ENCODE results near the gene VIPR2.
"Not testable (repeated sequence)": the region's sequence is repeated elsewhere in the genome, so short reads cannot be mapped to it uniquely, and the experiment has no call there.

Gene VIPR2

DNA sequence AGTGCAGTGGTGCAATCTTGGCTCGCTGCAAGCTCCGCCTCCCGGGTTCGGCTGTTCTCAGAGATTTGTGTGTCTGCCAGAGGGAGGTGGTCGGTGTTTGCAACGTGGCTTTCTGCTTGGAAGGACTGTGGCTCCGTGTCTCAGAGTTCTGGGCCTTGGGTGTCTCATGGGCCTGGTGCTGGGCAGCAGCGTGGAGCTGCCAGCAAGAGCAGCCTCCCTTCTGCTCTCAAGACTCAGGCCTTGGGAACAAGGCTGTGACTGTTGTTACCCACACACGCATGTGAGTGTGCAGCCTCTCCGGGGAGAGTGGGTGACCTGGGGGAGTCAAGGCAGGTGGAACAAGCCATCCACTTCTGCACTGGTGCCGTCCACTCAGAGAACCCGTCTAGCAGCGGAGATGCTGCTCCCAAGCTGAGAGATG is 52.0 kb downstream of the VIPR2 start:
- Mint-ChIP-seq H3K27ac (ENCODE audit: low read depth) (no peak overlapping the region), H3K36me3 (ENCODE audit: insufficient read depth) (no peaks in the 10 kb centered on the region), H3K27me3 (peaks cover under 1% of the 10 kb centered on the region), H3K4me3 (no peak overlapping the region), H3K9me3 (no peaks in the 10 kb centered on the region), H3K4me1 (no peaks in the 10 kb centered on the region)
- DNase-seq (ENCODE audit: low spot score in 2 of 2), result no peak
- no peak for ATAC-seq (replicated peaks; ENCODE audit: extremely low read depth, poor library complexity, severe bottlenecking)

DNA sequence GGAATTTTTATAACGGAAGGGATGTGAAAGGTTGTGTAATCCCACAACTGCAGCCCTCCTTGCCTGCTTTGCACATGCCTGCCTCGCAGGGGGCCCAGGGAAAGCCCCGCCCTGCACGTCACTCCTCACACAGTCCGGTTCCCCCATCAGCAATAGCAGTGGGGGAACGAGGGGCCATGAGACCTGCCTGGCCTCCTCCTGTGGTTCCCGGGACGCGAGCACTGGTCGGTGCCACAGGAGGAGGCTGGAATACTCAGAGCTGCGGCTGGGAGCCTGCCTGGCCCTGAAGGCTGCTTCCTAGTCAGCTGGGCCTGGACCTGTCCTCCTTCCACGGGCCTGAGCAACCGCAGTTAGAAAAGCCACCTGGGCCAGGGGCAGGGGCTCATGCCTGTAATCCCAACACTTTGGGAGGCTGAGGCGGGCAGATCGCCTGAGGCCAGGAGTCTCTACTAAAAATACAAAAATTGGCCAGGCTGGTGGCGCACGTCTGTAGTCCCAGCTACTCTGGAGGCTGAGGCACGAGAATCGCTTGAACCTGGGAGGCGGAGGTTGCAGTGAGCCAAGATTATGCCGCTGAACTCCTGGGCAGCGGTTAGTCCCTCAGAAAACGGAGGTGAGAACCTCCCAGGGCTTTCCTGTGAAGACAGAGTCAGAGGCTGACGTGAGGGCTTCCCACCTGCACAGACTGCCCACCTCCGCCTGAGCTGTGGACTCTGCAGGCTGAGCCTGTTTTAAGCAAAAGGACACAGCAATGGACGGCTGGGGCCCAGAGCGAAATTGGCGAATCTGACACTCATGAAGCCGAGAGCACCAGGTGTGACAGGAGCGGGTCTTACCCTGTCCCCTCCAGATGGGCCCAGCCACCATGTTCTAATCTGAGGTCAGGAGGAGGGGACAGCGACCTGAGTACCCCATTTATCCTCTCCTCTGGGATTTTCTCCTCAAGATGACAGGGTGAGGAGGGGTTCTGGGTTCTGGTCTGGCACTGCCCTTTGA is 52.9 kb downstream of the VIPR2 start:
- no peaks in the 10 kb centered on the region for H3K4me1 Mint-ChIP-seq
- peaks cover 10% of the 10 kb centered on the region for H3K27me3 Mint-ChIP-seq
- no peaks in the 10 kb centered on the region for H3K9me3 Mint-ChIP-seq
- H3K27ac Mint-ChIP-seq (ENCODE audit: low read depth), result no peak overlapping the region
- ATAC-seq (replicated peaks; ENCODE audit: extremely low read depth, poor library complexity, severe bottlenecking) (no peak), DNase-seq (ENCODE audit: low spot score in 2 of 2) (no peak)
- no peaks in the 10 kb centered on the region for H3K36me3 Mint-ChIP-seq (ENCODE audit: insufficient read depth)
- H3K4me3 Mint-ChIP-seq, result no peak overlapping the region

DNA sequence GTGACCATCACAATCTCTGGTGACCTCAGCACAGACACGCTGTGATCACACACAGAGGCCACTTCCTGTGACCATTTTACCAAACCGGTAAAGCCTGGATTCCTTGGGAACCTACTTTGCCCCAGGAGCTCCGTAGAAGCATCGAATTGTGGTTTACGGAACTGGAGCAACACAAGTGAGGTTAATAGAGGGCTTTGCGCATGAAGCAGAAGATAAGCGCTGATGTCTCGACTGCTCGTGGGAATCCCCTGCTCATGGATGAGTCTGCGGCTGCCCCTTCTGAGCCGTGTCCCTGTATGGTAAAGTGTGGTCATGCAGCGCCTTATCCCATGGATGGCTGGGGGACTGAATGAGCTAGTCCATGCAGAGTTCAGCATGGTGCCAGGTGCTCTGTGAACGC is 53.6 kb downstream of the VIPR2 start:
- no peak overlapping the region for H3K4me3 Mint-ChIP-seq

DNA sequence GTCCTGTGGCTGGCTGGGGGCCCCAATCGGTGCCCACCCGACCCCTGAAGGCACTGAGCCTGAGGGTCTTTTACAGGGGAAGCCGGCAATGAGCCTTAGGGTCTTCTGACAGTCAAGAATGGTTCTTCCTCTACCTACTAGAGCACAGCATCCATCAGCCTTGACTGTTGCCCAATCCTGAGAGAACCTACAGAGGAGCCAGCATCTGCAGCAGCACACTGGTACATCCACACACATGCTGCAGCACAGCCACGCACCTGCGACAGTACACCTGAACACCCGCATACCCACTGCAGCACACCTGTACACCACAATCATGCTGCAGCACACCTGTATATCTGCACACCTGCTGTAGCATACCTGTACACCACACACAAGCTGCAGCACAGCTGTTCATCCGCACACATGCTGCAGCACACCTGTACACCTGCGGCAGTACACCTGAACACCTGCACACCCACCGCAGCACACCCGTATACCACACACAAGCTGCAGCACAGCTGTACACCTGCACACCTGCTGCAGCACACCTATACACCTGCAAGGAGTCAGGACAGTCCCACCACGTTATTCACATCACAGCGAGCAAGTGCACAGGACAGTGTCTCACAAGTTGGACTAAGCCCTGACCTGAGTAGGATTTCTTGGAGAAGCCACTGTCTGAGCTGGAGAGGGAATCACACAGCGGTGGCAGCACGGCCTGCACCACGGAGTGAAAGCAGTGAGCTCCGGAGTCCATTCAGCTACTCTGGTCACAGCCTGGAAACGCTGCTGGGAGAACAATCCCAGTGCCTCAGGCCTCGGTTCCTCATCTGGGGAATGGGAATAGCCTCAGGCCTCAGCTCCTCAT is 56.4 kb downstream of the VIPR2 start:
- Mint-ChIP-seq H3K4me3 (no peak overlapping the region), H3K27ac (ENCODE audit: low read depth) (peak overlapping the region; percentile 70), H3K9me3 (no peaks in the 10 kb centered on the region), H3K27me3 (peaks cover 13% of the 10 kb centered on the region), H3K36me3 (ENCODE audit: insufficient read depth) (no peaks in the 10 kb centered on the region), H3K4me1 (peaks cover 6% of the 10 kb centered on the region)
- ATAC-seq (replicated peaks; ENCODE audit: extremely low read depth, poor library complexity, severe bottlenecking), result no peak
- DNase-seq (ENCODE audit: low spot score in 2 of 2), result no peak

More for the DNA sequence above, 53.6 kb downstream of the VIPR2 start:
- Mint-ChIP-seq H3K27me3 (peaks cover 13% of the 10 kb centered on the region), H3K9me3 (no peaks in the 10 kb centered on the region), H3K27ac (ENCODE audit: low read depth) (no peak overlapping the region), H3K36me3 (ENCODE audit: insufficient read depth) (no peaks in the 10 kb centered on the region), H3K4me1 (no peaks in the 10 kb centered on the region)
- DNase-seq (ENCODE audit: low spot score in 2 of 2) (no peak), ATAC-seq (replicated peaks; ENCODE audit: extremely low read depth, poor library complexity, severe bottlenecking) (no peak)

DNA sequence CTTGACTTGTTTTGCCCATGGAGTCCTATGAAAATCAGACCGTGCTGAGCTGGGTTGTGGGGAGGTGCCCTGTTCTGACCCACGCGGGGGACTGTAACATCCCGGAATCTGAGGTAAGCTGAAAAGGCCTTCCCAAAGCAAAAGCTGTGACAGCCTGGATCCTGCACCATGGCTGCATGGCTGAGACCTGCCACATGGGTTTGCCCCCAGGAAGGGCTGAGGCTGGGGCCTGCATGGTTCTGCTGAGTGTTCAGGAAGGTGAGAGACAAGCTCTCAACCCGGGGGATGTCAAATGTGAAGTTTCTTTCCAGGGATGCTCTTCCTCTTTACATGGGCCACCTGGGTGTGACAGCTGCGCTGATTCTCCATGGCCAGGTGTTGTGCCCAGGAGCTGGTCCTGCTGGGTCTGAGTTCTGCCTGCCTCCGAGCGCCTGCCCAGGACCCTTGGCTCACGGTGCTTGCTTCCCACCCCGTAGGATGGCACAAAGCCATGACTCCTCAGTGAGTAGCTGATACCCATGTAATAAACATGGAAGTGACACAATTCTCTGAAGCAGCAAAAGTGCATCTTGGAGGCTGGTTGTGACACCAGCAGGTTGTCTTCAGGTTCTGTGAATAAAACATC is 58.3 kb downstream of the VIPR2 start:
- Mint-ChIP-seq H3K9me3 (no peaks in the 10 kb centered on the region), H3K27ac (ENCODE audit: low read depth) (peak overlapping the region; percentile 39), H3K27me3 (peaks cover 13% of the 10 kb centered on the region), H3K4me1 (peaks cover 6% of the 10 kb centered on the region), H3K4me3 (no peak overlapping the region), H3K36me3 (ENCODE audit: insufficient read depth) (no peaks in the 10 kb centered on the region)
- no peak for DNase-seq (ENCODE audit: low spot score in 2 of 2)
- no peak for ATAC-seq (replicated peaks; ENCODE audit: extremely low read depth, poor library complexity, severe bottlenecking)

DNA sequence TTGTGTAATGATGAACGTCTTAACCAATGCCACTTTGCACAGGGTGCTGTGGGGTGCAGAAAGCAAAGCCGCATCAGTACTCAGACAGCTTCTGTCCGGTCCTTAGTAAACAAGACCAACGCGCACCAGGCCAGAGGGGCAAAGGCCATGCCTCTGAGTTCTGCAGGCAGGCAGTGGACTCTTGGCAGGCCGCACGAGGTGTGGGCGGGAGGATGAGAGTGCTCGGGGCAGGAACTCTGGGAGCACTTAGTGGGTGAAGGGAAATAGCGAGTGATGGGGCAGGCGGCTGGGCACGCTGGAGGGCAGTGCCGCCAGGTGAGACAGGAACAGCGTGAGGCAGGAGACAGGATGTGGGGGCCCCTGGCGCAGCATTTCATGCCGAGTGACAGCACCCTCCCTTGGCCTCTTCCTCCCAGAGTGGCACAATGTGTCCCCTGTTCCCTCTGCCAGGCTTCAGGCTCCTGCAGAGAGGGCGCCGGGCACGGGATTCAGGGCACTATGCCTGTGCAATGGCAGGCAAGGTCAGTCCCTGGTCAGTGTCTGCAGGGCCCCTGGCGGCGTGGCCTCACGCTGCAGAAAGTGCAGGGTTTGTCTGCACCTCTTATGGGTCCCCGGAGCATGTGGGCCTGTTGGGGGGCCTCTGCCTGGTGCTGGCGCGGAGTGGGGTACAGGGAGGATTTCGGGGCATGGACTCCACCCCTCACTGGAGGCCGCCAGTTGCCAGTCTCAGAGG is 60.4 kb downstream of the VIPR2 start:
- Mint-ChIP-seq H3K4me1 (peaks cover 6% of the 10 kb centered on the region), H3K9me3 (no peaks in the 10 kb centered on the region), H3K36me3 (ENCODE audit: insufficient read depth) (no peaks in the 10 kb centered on the region), H3K27ac (ENCODE audit: low read depth) (peak overlapping the region; percentile 67), H3K27me3 (peaks cover 13% of the 10 kb centered on the region), H3K4me3 (no peak overlapping the region)
- no peak for DNase-seq (ENCODE audit: low spot score in 2 of 2)
- ATAC-seq (replicated peaks; ENCODE audit: extremely low read depth, poor library complexity, severe bottlenecking), result no peak

DNA sequence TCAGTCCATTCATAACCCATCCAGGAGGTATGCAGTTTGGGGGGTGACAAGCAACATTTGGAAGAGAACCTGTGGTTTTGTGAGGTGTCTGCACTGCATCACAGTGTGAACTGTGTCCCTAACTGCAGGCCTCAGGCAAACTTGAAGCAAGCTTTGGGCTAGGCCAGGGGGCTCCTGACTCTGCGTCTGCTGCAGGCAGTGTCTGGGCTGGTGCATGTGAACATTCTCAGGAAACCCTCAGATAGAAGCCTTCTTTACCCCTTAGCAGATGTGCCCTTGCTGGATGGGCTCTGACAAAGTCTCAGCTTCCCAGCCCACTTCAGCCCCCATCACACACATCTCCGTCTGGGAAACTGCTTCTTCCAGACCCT is 61.0 kb downstream of the VIPR2 start:
- ATAC-seq (replicated peaks; ENCODE audit: extremely low read depth, poor library complexity, severe bottlenecking), result no peak
- H3K27ac Mint-ChIP-seq (ENCODE audit: low read depth), result peak overlapping the region; percentile 67
- H3K36me3 Mint-ChIP-seq (ENCODE audit: insufficient read depth), result no peaks in the 10 kb centered on the region
- peaks cover 6% of the 10 kb centered on the region for H3K4me1 Mint-ChIP-seq
- H3K4me3 Mint-ChIP-seq, result no peak overlapping the region
- no peak for DNase-seq (ENCODE audit: low spot score in 2 of 2)
- H3K27me3 Mint-ChIP-seq, result peaks cover 13% of the 10 kb centered on the region
- no peaks in the 10 kb centered on the region for H3K9me3 Mint-ChIP-seq

DNA sequence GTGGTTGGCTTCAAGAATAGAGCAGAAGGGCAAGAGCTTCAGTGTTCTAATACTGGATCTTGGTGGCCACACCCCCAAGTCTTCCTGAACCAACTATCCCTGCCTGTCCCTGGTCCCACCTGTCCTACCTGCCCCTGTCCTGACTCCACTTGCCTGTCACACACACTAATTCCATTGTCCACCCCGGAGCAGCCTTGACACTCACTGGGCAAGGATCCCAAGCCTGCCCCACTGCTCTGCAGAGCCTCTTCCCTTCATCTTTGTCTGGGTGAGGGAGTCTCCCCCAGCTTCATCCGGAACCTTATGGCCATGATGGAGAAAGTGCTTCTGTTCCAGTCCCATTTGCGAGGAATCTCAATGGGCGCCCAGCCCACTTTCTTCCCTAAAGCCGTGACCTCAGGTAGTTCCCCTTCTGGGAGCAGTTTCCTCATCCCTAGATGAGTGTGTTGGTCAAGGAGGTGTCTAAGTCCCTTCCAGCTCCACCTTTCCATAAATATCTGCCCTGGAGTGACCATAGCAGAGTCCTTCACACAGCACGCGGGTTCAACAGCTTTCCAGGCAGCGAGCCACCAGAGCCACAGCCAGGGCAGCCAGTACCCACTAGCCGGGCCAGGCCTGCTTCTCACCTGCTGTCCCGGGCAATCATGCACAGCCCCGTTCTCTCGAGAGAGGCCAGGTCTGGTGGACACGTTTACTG is 61.5 kb downstream of the VIPR2 start:
- Mint-ChIP-seq H3K4me3 (no peak overlapping the region), H3K36me3 (ENCODE audit: insufficient read depth) (no peaks in the 10 kb centered on the region), H3K27me3 (peaks cover 13% of the 10 kb centered on the region), H3K9me3 (no peaks in the 10 kb centered on the region), H3K27ac (ENCODE audit: low read depth) (no peak overlapping the region), H3K4me1 (peaks cover 6% of the 10 kb centered on the region)
- DNase-seq (ENCODE audit: low spot score in 2 of 2) (no peak), ATAC-seq (replicated peaks; ENCODE audit: extremely low read depth, poor library complexity, severe bottlenecking) (no peak)

DNA sequence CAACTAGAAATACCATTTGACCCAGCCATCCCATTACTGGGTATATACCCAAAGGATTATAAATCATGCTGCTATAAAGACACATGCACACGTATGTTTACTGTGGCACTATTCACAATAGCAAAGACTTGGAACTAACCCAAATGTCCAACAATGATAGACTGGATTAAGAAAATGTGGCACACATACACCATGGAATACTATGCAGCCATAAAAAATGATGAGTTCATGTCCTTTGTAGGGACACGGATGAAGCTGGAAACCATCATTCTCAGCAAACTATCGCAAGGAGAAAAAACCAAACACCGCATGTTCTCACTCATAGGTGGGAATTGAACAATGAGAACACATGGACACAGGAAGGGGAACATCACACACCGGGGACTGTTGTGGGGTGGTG is 62.6 kb downstream of the VIPR2 start:
- not testable (repeated sequence) for H3K4me3 Mint-ChIP-seq; DNase-seq (ENCODE audit: low spot score in 2 of 2); ATAC-seq (replicated peaks; ENCODE audit: extremely low read depth, poor library complexity, severe bottlenecking); H3K27ac Mint-ChIP-seq (ENCODE audit: low read depth); H3K9me3 Mint-ChIP-seq; H3K36me3 Mint-ChIP-seq (ENCODE audit: insufficient read depth); H3K4me1 Mint-ChIP-seq; H3K27me3 Mint-ChIP-seq

DNA sequence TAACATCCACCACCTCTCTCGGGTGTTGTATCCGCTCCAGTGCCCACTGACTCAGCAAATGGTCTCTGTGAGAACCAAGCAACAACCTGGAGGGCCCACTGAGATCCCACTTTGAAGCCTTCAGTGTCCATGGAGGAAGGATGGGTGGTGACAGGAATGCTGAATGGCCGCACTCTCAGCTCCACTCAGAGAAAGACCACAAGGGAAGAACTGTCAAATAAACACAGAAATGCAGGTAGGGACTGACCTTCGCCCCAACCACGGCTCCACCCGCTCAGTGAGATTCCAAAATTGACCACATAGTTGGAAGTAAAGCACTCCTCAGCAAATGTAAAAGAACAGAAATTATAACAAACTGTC is 65.8 kb downstream of the VIPR2 start:
- Mint-ChIP-seq H3K4me1 (peaks cover 1% of the 10 kb centered on the region), H3K27ac (ENCODE audit: low read depth) (no peak overlapping the region), H3K4me3 (no peak overlapping the region), H3K36me3 (ENCODE audit: insufficient read depth) (no peaks in the 10 kb centered on the region), H3K27me3 (no peaks in the 10 kb centered on the region), H3K9me3 (no peaks in the 10 kb centered on the region)
- DNase-seq (ENCODE audit: low spot score in 2 of 2) (no peak), ATAC-seq (replicated peaks; ENCODE audit: extremely low read depth, poor library complexity, severe bottlenecking) (no peak)

DNA sequence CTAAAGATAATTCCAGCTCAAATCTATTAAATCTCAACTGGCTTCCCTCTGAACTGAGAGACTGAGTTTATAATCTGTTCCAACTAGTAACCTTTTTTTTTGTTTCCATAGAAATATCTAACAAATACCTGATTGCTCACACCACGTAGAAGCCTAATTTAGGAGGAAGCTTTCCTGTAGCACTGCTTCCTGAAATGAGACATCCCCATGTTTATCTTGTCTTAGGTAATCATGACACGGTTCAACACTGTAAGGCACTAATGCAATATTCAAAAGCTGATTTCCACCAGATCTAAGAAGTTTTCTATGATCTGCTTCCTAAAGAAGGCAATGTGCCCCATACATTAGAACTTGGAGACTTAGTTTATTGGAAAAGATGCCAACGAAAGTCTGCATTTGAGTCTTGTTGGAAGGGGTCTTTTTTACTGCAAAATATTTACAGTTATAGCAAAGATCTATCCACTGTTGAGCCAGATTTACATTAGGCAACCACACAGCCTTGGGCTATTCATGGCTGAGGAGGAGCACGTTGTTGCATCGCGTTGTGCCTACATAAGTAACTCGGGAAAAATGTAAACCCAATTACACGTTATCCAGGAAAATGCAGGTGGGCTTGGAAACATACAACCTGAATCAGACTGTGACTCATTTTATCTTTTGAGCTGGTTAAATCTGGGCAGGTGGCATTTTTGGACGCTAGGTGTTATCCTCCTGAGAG is 66.3 kb downstream of the VIPR2 start:
- H3K4me1 Mint-ChIP-seq, result no peaks in the 10 kb centered on the region
- no peak for DNase-seq (ENCODE audit: low spot score in 2 of 2)

More for the DNA sequence above, 66.3 kb downstream of the VIPR2 start:
- Mint-ChIP-seq H3K27me3 (no peaks in the 10 kb centered on the region), H3K9me3 (no peaks in the 10 kb centered on the region), H3K36me3 (ENCODE audit: insufficient read depth) (no peaks in the 10 kb centered on the region), H3K4me3 (no peak overlapping the region), H3K27ac (ENCODE audit: low read depth) (no peak overlapping the region)
- ATAC-seq (replicated peaks; ENCODE audit: extremely low read depth, poor library complexity, severe bottlenecking), result no peak

All from central memory CD8-positive, alpha-beta T cell (primary cell).